ENCODE measurements around the gene SASH1. TPM values are rescaled to one million over a fixed set of nuclear protein-coding genes. Genes with fewer than 3 reads are reported as not detected.
A peak's percentile ranks its signal among the peaks of the same experiment; 100 is the strongest.

The SASH1 gene
- total RNA-seq, 2 donors from 2014 or later, result 4.6 to 12.4 TPM

DNA sequence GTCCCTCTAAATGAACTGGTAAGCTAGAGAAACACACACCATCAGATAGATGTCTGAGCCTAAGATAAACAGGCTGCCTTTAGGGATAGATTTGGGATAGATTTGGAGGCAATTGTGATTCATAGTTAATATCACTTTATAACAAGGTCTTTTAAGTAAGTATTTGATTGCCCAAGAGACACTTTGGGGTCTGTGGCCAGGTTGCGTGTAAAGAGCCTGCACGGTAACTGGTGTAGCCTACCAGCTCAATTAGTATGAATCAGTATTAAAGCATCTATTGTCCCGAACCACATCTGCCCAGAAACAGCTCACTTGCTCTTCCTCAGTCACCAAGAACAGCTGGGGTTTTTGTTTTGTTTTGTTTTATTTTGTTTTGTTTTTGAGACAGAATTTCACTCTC, 193.3 kb downstream of the SASH1 start:
- WGBS, 2 experiments (ENCODE audit: insufficient coverage in 1 of 2, insufficient read length in 1 of 2), result 96 to 100% methylated on average over 2 to 3 of the region's 3 CpGs

DNA sequence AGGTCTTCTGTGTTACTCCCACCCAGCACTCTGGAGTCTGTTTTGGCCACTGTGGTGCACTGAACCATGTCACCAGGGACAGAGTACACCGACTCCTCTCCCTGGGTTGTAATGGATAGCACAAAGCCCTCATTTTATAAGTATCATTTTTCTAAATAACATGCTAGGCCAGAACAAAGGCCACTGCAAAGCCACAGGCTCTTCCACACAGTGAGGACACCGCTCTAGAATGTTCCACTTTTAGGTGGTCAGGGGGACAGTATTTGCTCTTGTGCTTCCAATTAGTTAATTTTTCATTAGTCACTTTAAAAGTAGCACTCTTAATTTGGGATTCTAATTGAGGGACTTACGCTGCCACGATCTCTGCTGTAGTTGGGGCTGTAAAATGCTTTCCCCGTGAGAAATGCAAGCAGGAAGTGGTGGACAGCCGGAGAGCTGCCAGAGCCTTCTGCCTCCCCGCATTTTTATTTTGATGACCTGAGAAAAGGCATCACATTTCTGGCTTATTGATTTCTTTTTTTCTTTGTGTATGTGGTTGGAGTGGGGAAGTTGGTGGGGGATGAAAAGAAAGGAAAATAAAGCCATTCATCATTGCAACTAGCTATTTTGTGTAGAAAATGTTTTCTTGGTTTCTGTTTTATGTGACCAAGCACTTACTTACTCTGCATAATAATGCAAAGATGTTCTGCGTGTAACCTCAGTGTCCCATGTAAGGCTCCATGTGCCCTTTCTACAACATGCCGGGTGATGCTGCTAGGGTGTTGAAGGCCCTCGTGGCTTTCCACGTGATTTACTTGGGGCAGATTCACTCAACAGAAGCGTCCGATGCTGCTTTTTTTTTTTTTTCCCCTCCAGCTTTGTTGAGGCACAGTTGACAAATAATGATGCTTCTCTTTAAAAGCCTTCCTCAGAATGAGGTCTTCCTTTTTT, 195.9 kb downstream of the SASH1 start:
- TF ChIP-seq, protein P1, sequence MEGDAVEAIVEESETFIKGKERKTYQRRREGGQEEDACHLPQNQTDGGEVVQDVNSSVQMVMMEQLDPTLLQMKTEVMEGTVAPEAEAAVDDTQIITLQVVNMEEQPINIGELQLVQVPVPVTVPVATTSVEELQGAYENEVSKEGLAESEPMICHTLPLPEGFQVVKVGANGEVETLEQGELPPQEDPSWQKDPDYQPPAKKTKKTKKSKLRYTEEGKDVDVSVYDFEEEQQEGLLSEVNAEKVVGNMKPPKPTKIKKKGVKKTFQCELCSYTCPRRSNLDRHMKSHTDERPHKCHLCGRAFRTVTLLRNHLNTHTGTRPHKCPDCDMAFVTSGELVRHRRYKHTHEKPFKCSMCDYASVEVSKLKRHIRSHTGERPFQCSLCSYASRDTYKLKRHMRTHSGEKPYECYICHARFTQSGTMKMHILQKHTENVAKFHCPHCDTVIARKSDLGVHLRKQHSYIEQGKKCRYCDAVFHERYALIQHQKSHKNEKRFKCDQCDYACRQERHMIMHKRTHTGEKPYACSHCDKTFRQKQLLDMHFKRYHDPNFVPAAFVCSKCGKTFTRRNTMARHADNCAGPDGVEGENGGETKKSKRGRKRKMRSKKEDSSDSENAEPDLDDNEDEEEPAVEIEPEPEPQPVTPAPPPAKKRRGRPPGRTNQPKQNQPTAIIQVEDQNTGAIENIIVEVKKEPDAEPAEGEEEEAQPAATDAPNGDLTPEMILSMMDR (conservative IDR thresholded peaks at IDR 0.05), result no peak
- no peak overlapping the region for H3K27ac ChIP-seq (ENCODE audit: low read depth, low read length)
- Mint-ChIP-seq H3K27ac (peak overlapping the region; percentile 26), H3K9me3 (no peaks in the 10 kb centered on the region), H3K36me3 (ENCODE audit: low read depth) (peaks cover 14% of the 10 kb centered on the region), H3K4me1 (peaks cover 17% of the 10 kb centered on the region), H3K27me3 (ENCODE audit: insufficient read depth) (no peaks in the 10 kb centered on the region), H3K4me3 (no peak overlapping the region)
- H3K4me1 ChIP-seq (ENCODE audit: control insufficient read depth, insufficient read depth, low read length), result peaks cover 6% of the 10 kb centered on the region
- H3K9ac ChIP-seq (ENCODE audit: extremely low read depth, low read length, poor library complexity, severe bottlenecking), result no peak overlapping the region
- 93 to 95% methylated on average over 12 to 13 of the region's 13 CpGs for WGBS, 2 experiments (ENCODE audit: insufficient coverage in 1 of 2, insufficient read length in 1 of 2)
- H3K36me3 ChIP-seq (ENCODE audit: control insufficient read depth, insufficient read depth, low read length), result peaks cover 37% of the 10 kb centered on the region
- H3K27me3 ChIP-seq (ENCODE audit: control insufficient read depth, insufficient read depth, low read length, poor library complexity, severe bottlenecking), result no peaks in the 10 kb centered on the region
- H3K4me3 ChIP-seq (ENCODE audit: low read length), result no peak overlapping the region
- DNase-seq, result peak; percentile 25
- H3K9me3 ChIP-seq (ENCODE audit: control insufficient read depth, low read length), result no peaks in the 10 kb centered on the region

More for the DNA sequence above, 193.3 kb downstream of the SASH1 start:
- no peak for DNase-seq
- TF ChIP-seq, protein P1 (conservative IDR thresholded peaks at IDR 0.05), result no peak
- Histone ChIP-seq H3K36me3 (ENCODE audit: control insufficient read depth, insufficient read depth, low read length) (peaks cover 32% of the 10 kb centered on the region), H3K9ac (ENCODE audit: extremely low read depth, low read length, poor library complexity, severe bottlenecking) (no peak overlapping the region), H3K27ac (ENCODE audit: low read depth, low read length) (no peak overlapping the region), H3K4me1 (ENCODE audit: control insufficient read depth, insufficient read depth, low read length) (no peaks in the 10 kb centered on the region), H3K9me3 (ENCODE audit: control insufficient read depth, low read length) (no peaks in the 10 kb centered on the region), H3K4me3 (ENCODE audit: low read length) (no peak overlapping the region), H3K27me3 (ENCODE audit: control insufficient read depth, insufficient read depth, low read length, poor library complexity, severe bottlenecking) (no peaks in the 10 kb centered on the region)
- H3K4me3 Mint-ChIP-seq, result no peak overlapping the region
- H3K4me1 Mint-ChIP-seq, result peaks cover 19% of the 10 kb centered on the region
- H3K9me3 Mint-ChIP-seq, result no peaks in the 10 kb centered on the region
- H3K27me3 Mint-ChIP-seq (ENCODE audit: insufficient read depth), result no peaks in the 10 kb centered on the region
- peaks cover 19% of the 10 kb centered on the region for H3K36me3 Mint-ChIP-seq (ENCODE audit: low read depth)
- no peak overlapping the region for H3K27ac Mint-ChIP-seq

DNA sequence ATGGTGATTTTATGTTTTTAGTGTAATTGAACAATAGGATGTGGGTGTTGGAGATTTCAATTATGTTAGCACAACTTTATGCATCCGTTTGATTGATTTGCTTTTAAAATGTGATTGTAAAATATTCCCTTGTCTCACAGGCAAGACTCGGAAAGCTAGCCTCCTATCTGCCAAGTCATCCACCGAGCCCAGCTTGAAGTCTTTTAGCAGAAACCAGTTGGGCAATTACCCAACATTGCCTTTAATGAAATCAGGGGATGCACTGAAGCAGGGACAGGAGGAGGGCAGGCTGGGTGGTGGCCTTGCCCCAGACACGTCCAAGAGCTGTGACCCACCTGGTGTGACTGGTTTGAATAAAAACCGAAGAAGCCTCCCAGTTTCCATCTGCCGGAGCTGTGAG, 200.9 kb downstream of the SASH1 start:
- TF ChIP-seq, protein P1 (conservative IDR thresholded peaks at IDR 0.05), result no peak
- DNase-seq, result no peak
- no peak overlapping the region for H3K27ac ChIP-seq (ENCODE audit: low read depth, low read length)
- no peak overlapping the region for H3K9ac ChIP-seq (ENCODE audit: extremely low read depth, low read length, poor library complexity, severe bottlenecking)
- Mint-ChIP-seq H3K4me3 (no peak overlapping the region), H3K36me3 (ENCODE audit: low read depth) (peaks cover 31% of the 10 kb centered on the region), H3K27me3 (ENCODE audit: insufficient read depth) (no peaks in the 10 kb centered on the region), H3K27ac (no peak overlapping the region), H3K4me1 (peaks cover 10% of the 10 kb centered on the region), H3K9me3 (no peaks in the 10 kb centered on the region)
- no peaks in the 10 kb centered on the region for H3K9me3 ChIP-seq (ENCODE audit: control insufficient read depth, low read length)
- WGBS, 2 experiments (ENCODE audit: insufficient coverage in 1 of 2, insufficient read length in 1 of 2), result 91 to 94% methylated on average over 6 of the region's 6 CpGs
- H3K36me3 ChIP-seq (ENCODE audit: control insufficient read depth, insufficient read depth, low read length), result peaks cover 40% of the 10 kb centered on the region
- H3K4me3 ChIP-seq (ENCODE audit: low read length), result no peak overlapping the region
- H3K27me3 ChIP-seq (ENCODE audit: control insufficient read depth, insufficient read depth, low read length, poor library complexity, severe bottlenecking), result no peaks in the 10 kb centered on the region
- peaks cover 6% of the 10 kb centered on the region for H3K4me1 ChIP-seq (ENCODE audit: control insufficient read depth, insufficient read depth, low read length)
